NCI-H1417 treated with DMSO at 0.1 percent for 48 hours (cell line): ENCODE data around the gene ADAMTSL3.

Source experiments
- DNase-seq: peaks from one replicate; lab custom pipeline; 2025; lab: John Stamatoyannopoulos, UW

The ADAMTSL3 gene

DNA sequence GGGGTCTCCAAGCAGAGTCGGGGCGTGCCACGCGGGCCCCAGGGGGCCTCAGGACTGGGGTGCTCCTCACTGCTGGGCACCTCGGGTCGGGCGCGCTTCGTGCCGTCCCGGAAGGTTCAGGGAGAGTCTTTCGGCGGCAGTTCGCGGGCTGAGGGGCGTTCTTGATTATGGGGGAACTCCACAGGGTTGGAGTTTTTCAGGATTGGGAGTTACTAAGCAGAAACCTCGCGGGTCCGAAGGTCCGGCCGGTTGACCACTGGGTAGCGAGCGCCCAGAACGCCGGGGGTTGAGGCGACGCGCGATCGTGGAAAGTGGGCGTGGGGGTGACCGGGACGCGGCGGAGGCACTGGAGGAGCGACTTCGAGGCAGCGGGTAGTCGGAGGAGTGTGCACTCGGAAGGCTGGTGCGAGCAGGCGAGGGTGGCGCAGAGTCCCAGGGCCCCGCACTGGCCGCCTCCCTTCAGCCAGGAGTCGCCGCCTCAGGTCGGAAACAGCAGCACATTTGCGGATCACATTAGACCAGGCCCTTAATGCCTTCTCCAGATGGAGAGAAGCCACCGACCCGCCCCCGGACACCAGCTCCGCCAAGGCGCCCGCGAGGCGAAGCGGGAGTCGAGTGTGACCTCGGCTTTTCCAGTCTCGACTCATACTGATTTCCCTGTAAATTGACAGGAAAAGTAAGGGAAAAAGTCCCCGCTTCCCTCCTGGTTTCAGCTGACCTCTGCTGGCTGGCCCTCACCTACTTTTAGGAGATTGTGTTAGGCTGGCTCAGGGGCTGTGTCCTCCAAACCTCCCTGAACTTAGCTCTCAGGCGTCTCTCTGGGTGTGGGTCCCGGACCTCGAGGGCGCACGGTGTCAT lies 685 bp downstream of the ADAMTSL3 start:
- DNase-seq: no peak

DNA sequence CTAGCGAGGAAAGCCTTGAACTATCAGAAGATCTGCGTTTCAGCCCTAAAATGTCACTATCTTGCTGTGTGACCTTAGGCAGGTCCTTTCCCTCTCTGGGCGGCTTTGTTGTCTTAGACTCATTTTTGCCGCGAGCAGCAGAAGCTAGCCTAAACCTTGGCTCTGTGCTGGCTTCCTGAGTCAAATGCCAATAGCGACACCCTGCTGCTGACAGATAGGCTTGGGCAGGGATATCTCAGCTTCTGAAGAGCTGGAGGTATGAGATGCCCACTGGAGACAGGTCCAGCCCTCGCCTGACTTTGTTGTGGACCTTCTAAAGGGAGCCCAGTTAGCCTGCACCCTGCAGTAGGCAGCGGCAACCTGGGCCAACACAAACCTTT lies 1.3 kb downstream of the ADAMTSL3 start:
- no peak for DNase-seq

DNA sequence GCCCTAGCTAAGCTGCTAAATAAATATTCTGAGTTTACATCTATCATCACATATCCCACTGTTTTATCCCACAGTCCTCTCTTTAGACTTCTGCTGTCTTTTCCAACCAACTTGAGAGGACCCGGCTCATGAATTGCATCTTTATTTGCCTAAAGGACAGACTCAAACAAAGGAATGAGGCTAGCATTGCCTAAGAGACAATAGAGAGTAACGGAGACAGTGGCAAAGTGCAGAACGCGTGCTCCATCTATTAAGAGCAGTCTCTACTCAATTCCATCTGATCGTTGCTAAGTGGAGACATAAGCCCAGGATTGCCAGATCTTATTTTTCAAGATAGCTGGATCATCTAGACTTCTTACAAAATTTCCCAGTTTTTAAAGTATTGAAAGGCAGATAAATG lies 2.3 kb downstream of the ADAMTSL3 start:
- DNase-seq: no peak

DNA sequence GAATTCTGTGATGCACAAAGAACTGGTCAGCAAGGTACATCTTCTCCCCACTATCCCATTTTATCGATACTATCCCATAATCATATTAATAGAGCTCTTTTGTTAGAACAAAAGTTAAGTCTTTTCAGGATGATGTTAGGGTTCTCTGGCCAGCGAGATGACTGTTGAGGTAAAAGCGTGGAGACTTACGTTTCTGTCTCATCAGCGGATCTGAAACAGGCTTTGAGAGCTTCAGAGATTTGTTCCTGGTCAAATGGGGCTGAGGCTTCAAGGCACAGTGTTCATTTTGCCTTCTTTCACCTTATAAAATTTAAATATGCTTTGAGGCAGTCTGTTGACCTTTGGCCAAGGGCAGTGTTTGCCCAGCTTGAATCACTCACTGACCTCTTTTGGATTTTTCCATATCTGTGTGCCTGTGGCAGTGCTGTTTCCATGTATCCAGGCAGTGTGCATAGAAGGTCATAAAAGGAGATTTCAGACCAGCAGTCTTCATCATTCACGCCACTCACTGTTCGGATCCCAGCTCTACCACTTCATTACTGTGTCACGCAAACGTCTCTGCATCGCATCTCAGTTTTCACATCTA lies 3.1 kb downstream of the ADAMTSL3 start:
- no peak for DNase-seq

DNA sequence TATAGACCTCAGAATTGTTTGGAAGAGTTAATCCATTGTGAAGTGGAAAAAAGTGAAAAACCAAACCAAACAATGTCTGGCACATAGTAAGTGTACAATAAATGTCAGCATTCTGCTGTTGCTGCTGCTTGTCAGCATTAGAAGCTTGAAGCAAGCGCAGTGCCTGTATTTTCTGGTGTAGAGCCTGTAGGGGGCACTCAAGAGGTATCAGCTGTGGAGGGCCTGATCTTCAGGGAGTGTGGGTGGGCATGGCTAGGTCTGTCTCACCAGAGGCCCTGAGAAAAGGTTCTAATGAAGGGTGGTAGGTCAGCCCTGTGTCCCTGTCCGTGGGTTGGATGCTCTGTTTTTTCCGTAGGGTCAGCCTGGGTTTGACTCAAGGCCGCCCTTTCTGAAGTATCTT lies 3.6 kb downstream of the ADAMTSL3 start:
- DNase-seq: no peak

DNA sequence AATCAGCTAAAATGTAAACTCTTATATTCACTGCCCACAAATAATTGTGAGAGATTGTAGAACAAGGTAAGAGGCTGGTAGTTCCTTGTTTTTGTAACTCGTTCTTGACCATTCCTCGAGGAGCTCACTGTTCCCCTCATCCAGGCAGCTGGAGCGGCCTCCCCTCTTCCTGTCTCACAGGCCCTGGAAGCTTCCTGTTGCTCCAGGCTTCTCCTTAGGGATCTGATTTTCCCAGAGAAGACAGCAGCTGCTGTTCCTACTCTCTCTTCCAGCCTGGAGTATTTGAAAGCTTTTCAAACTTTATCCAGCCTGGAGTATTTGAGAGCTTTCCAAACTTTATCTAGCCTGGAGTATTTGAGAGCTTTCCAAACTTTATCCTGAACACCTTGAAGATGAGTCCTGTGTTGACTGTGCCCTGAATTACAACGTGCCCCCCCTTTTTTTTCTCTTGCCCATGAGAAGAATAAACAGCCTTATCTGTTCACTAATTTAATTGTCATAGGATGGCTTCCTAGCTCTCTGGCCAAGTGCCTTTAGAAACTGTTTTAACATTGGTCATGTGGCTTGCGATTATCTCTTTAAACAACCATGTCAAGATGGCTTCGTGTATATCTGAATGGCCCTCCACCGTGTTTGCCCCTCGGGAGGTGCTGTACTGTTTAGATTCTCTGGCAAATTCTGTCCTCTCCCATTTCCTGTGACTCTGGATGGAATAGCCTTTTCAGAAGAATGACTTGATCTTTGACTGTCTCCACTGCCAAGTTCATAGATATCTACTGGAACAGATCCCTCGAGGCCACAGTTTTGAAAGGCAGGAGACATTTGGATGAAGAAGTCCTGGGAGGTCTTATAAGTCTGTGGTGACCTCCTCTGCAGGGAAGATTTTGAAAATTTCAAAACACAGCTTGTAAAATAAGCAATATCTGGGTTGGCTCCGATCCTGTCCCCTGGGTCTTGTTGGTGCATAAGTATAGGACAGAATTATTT lies 4.8 kb downstream of the ADAMTSL3 start:
- no peak for DNase-seq

DNA sequence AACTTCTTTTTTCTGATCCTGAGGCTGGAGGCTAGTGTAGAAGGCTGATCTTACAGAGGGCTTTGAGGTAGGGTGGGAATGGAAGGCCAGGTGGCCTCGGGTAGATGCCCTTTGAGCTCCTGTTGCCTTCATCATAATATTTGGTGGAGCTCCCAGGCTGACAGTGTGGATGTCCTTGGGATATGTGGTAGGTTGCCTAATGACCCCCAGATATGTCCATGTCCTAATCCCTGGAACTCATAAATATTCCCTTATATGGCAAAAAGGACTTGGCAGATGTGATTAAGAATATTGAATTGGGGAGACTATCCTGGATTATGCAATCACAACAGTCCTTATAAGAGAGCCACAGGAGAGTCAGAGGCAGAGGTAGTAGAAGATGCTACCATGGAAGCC lies 5.5 kb downstream of the ADAMTSL3 start:
- no peak for DNase-seq

DNA sequence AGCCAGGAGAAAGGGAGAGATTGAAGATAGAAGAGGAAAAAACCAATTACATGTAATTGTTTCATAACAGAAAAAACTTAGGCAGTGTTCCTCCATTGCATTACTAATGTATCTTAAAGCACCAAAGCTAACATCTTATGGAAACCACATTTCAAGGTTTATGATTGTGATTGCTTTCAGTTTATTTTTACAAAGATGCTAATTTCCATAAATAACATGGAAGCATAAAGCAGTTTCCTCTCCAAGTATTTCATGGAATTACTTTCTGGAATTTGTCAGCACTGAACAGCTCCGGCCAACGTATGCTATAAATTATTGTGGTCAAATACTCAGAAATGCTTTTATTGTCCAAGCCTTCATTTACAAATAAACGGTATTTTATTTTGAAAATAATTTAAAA lies 11.6 kb downstream of the ADAMTSL3 start:
- no peak for DNase-seq

DNA sequence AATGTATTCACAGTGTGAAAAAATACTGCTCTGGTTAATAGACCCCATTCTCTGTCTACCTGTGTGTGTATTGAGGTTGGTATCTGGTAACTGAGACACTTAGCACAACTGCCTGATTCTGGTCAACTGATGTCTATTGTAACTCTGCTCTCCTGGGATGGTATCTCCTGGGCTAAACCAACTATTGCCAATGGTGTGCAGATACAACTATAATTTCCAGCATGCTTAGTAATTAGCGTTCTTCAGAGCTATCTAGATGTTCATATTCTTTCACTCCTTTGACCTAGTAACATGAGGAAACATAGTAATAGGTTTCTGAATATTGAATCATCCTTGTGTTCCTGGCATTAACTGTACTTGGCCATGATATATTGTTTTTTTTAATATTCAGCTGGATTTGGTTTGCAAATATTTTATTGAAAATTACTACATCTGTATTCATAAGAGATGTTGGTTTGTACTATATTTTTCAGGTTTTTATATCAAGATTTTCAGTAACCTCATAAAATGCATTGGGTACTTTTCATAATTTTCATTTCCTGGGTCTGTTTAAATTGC lies 16.8 kb downstream of the ADAMTSL3 start:
- DNase-seq: no peak

DNA sequence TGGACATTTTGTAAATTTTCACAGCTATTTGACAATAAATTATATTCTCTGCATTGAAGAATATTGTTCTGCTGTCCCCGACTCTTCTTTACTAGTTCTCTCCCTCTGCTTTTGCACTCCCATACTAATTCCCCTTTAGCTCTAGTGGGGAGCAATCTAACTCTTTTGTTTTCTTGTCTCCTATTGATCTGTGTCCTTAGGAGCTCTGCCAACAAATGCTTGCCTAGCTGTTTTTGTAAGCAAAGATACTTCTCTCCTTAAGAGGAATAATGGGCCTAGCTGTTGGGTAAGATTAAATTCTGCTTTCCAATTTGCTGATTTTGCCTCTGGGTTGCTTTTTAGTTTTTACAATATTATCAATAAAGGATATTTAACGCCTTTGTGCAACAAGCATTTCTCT lies 17.7 kb downstream of the ADAMTSL3 start:
- DNase-seq: no peak

DNA sequence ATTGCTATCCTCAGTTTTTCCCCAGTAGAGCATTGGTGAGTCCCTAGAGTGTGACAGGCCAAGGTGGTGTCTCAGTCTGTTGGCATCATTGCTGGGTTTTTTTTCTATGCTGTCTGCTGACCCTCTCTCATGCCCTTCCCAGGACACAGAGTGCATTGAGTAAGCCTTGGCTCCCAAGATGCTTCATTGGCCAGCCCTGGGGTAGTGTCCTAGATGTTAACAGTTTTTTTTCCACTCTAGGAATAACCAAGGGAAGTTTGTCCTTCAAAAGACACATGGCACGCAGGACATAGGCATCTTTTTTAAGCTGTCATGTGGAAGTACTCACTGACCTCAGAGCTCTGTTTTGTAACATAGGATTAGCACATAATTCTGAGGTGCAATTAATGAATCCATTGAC lies 19.5 kb downstream of the ADAMTSL3 start:
- no peak for DNase-seq

DNA sequence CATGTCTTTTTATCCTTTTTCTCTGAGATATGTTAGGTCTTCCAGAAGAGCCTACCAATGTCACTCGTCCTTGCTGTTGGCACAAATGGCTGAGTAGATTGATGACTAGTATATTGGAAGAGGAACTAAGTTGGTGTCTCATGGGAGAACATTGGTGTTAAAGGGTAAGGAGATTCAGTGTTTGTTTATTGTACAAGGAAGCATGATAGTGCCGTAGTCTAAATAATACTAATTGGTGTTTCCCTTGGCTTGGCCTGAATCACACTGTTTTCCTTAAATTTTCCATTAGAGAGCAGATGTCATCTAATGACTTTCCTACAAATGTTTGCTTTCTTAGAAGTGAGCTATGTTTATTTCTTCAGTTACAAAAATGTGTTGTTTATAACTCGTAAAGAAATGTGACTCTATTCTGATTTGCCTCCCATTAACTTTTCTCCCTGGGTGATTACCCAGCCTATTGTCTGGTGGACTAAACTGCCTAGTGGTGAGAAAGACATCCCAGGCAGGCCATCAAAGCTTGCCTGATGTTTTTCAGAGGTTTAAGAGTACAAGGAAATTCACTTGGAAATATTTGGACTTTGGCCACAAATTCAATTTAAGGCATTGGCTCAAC lies 28.7 kb downstream of the ADAMTSL3 start:
- no peak for DNase-seq

DNA sequence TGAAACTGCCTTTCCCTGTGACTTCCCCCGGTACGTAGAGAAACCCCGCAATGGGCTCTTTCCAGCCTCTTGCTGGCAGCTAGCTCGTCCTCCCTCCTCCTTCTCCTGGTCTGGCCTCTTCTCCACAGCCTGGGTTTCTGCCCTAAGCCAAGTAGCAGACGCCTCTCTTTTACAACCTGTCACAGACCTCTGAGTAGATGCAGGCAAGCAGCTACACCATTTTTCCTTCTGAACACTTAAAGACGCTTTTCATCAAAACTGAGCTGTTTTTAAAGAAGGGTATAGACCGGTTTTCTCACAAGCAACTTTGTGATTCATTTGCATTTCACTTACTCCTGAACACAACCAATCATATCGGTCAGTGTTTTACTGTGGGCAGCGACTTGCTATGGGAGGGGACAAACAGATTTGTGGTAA lies 32.0 kb downstream of the ADAMTSL3 start:
- no peak for DNase-seq

DNA sequence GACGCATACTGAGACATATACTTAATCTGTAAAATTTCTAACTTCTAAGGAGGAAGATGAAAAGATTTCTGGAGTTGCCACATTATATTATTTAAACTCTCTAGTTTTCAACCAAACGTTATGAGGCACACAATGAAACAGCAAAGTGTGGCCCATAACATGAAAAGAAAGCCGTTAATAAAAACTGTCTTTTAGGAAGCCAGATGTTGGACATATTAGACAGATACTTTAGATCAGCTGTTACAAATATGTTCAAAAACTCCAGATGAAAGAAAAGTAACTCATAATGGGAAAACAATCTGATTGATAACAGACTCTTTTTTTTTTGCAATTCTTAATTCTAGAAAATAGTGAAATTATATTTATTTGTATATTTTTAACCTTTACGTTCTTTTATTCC lies 34.3 kb downstream of the ADAMTSL3 start:
- DNase-seq: no peak

DNA sequence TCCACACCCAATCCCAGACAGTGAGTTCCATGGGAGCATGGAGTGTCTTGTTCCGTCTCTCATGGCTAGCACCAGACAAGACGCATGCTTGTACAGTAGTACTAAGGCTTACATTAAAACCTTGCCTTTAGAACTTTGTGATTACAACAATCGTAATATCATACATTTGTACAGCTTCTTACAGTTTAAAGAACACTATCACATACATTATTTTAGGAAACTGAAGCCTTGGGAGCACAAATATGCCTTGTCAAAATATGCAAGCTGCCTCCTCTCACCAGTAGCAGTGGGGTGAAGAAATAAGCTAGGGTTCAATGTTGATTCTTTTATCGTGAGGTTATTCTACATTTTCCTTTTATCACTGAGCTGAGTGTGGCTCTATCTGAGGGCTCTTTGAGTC lies 36.8 kb downstream of the ADAMTSL3 start:
- DNase-seq: no peak

DNA sequence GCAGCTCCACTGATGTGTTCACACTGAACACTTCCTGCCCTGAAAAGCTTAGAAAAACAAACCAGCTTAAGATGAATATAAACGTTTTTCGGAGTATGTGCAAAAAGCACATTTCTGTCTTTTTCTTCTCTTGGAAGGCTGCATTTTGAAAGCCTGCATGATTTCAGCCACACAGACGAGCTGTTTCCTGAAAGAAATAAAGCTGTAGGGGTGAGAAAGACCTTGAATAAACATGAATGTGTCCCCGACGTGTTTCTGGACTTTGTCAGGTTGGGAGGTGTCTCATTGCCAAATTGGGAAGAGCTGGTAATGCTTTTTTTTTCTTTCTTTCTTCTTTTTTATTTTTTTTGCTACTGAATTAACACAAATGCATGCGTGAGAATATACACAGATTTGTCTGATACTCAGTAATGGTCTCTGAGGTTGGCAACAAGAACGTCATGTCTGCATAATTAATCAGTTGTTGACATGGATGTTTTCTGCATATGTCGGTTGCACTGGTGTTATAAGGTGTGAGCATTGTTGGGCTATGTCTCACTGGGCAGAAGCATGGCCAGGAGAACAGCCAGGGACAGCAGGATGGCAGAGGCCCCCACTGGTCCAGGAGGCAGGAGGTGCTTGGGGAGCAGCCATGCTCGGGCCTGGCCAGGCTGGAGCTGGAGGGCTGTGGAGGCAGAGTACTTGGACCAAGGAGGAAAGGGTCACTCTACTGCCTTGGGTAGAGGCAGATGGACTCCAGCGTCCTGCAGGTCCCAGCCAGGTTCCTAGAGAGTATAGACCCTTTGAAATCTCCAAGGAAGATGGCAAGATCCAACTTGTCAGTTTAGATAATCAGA lies 39.0 kb downstream of the ADAMTSL3 start:
- DNase-seq: no peak

DNA sequence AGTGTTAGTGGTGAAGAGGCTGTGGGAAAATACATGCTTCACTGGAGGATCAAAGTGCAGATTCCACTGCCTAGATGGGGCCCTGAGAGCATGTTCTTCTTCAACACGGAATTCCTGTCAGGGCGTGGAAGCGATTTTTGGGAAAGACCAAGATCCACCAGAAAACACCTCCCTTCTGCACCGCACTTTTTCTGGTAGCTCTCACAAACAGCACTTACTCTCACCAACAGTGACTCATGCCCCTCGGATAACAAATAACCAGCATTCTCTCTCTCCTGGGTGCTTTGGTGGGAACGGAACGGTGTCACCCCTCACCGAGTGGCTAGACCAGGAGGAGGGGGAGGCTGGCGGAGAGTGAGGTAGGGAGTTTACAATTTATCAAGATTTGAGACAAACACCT lies 40.1 kb downstream of the ADAMTSL3 start:
- DNase-seq: no peak

DNA sequence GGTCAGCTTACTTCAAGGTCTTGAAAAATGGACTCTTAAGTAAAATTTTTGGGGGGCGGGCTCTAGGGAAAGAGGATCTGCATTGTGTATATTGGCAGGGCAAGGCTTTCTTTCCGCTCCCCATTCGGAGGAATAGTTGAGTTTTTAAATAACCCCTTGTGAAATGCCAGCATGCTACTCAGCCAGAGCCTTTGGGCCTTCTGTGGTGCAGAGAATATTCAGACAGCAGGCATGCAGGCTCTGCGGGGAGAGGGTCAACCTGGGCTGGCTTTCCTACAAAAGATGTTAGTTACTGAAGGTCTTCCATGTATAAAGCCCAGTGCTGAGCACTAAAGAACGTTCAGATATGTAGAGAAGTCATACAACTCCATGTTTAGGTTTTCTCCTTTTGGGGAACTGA lies 40.6 kb downstream of the ADAMTSL3 start:
- DNase-seq: no peak

DNA sequence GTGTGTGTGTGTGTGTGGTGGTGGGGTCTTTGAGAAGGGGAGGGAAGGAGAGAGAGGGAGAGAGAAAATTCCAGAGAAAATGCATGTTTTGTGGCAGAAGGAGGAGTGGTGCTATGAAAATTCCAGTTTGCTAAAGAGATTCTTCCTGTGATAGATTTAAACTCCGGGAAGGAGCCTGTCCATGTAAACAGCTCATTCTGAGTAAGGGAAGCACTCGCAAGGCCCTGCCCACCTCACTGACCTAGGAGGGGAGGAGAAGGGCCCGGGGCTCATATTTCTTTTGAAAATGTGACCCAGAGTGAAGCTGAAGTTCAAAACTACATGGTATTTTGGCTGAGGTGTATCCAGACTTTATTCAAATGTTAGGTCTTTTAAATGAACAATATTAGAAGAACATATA lies 41.3 kb downstream of the ADAMTSL3 start:
- DNase-seq: no peak

DNA sequence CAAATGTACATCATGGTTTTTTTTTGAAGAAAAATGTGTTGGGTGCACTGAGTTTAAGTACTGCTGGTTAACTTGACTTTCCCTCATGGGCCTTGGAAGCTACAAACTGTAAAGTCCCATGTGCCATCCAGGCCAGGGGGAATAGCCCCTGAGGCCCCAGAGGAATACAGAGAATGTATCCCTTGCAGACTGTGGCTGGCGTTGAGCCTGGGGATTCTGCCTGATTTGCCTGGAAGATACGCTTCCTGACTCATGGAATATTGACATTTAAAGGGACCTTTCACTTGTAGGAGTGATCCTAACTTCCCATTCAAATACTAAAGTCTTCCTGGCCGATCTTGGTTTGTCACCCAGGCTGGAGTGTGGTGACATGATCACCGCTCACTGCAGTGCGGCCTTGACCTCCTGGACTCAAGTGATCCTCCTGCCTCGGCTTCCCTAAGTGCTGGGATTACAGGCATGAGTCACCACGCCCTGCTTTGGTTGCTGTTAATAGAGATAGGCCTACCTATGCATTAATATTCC lies 42.0 kb downstream of the ADAMTSL3 start:
- no peak for DNase-seq

DNA sequence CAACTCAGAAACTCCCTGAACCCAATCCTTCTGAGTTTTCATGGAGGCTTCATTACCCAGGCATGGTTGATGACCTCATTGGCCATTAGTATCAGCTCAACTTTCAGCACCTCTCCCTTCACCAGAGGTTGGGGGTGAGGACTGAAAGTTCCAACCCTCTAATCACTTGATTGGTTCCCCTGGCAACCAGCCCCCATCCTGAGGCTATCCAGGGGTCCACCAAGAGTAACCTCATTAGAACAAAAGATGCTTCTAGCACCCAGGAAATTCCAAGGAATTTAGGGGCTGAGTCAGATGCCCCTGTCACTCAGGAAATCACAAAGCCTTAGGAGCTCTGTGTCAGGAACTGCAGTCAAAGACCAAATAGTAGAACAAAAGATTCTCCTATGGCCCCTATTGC lies 43.8 kb downstream of the ADAMTSL3 start:
- DNase-seq: no peak
